NB4 (cell line): Measurements from ENCODE around the gene FCRL4.

Experiments used
- DNase-seq: peaks from one replicate; pipeline ENCODE4 v3.0.0; 2010; ENCODE audit warnings: low read depth
- H3K4me3 ChIP-seq: one replicate; pipeline ENCODE4 v1.5.1; 2011; ENCODE audit warnings: mild to moderate bottlenecking, low read depth, low read length, moderate library complexity
- MAX ChIP-seq: IDR thresholded peaks from 2 replicates; pipeline ENCODE4 v1.6.1; 2011; ENCODE audit warnings: low read depth, low read length
- MYC ChIP-seq: IDR thresholded peaks from 2 replicates; pipeline ENCODE4 v1.6.1; 2011; ENCODE audit warnings: low read depth, low read length
- POLR2A ChIP-seq: IDR thresholded peaks from 2 replicates; pipeline ENCODE4 v1.6.1; 2011; ENCODE audit warnings: mild to moderate bottlenecking; ENCODE audit not compliant: insufficient read length; ENCODE audit errors: extremely low read depth
- TF ChIP-seq, protein P1 (sequence below): IDR thresholded peaks from one replicate; pipeline ENCODE4 v1.5.1; 2012; ENCODE audit warnings: low read depth, low read length

The FCRL4 gene

GRCh38 chr1:157575744-157576143, 22.1 kb downstream of the FCRL4 start:
- TF ChIP-seq, protein P1, sequence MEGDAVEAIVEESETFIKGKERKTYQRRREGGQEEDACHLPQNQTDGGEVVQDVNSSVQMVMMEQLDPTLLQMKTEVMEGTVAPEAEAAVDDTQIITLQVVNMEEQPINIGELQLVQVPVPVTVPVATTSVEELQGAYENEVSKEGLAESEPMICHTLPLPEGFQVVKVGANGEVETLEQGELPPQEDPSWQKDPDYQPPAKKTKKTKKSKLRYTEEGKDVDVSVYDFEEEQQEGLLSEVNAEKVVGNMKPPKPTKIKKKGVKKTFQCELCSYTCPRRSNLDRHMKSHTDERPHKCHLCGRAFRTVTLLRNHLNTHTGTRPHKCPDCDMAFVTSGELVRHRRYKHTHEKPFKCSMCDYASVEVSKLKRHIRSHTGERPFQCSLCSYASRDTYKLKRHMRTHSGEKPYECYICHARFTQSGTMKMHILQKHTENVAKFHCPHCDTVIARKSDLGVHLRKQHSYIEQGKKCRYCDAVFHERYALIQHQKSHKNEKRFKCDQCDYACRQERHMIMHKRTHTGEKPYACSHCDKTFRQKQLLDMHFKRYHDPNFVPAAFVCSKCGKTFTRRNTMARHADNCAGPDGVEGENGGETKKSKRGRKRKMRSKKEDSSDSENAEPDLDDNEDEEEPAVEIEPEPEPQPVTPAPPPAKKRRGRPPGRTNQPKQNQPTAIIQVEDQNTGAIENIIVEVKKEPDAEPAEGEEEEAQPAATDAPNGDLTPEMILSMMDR, result no peak
- no peak for TF ChIP-seq MYC
- TF ChIP-seq POLR2A, result no peak
- TF ChIP-seq MAX, result no peak
- DNase-seq, result no peak

DNA sequence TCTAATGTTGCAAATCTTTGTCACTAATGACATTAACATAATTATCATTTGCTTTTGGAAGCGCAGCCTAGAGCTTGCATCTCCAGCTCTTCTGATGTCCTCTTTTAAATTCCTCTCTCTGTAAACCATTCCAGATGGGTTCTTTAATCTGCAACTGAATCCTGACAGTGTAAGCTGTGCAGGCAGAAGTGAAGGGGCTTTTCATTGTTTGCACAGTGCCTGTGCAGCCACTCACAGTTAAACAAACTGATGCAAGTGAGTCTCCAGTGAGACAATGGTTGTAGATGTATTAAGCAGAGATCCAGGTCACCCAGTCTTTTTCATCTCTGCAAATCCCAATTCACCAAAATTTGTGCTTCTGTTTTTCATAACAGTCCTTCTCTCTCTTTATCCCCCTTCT, 23.0 kb downstream of the FCRL4 start:
- no peak for DNase-seq

More at GRCh38 chr1:157575744-157576143, 22.1 kb downstream of the FCRL4 start:
- no peak overlapping the region for H3K4me3 ChIP-seq

DNA sequence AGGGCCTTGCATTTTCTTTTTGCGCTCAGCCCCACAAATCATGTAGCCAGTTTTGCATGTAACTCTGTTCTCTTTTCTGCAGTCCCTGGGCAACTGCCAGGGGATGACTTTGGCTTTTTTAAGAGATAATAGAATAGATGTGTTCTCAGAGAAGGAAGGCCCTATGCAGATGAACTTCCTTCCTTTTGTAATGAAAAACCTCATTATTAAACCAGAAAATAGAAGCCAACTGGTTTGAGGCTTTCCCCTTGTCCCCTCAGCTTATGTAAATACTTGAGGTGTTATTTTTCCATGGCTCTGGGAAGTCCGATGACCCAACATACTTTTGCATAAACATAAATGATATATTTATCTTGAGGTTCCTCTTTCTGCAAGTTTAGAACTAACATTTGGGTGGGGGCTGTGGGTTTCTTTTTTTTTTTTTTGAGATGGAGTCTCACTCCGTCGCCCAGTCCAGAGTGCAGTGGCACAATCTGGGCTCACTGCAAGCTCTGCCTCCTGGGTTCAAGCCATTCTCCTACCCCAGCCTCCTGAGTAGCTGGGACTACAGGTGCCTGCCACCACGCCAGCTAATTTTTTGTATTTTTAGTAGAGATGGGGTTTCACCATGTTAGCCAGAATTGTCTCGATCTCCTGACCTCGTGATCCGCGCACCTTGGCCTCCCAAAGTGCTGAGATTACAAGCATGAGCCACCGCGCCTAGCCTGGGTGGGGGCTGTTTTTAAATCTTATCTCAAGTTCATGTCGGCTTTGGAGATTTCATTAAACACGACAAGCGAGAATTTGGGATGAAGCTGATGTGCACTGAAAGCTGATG, 31.2 kb downstream of the FCRL4 start:
- H3K4me3 ChIP-seq, result no peak overlapping the region
- peak; percentile 7 for DNase-seq
- no peak for TF ChIP-seq MAX
- no peak for TF ChIP-seq MYC
- TF ChIP-seq, protein P1, result no peak

More for the DNA sequence above, 23.0 kb downstream of the FCRL4 start:
- H3K4me3 ChIP-seq, result no peak overlapping the region
- TF ChIP-seq MAX (no peak), POLR2A (no peak), MYC (no peak)
- TF ChIP-seq, protein P1, result no peak

- no peak for TF ChIP-seq POLR2A
- no peak for TF ChIP-seq MAX
- no peak for TF ChIP-seq MYC
- TF ChIP-seq, protein P1, result no peak
- DNase-seq, result no peak
- H3K4me3 ChIP-seq, result no peak overlapping the region
These were observed 35.4 kb downstream of the FCRL4 start for GRCh38 chr1:157562515-157562914.

DNA sequence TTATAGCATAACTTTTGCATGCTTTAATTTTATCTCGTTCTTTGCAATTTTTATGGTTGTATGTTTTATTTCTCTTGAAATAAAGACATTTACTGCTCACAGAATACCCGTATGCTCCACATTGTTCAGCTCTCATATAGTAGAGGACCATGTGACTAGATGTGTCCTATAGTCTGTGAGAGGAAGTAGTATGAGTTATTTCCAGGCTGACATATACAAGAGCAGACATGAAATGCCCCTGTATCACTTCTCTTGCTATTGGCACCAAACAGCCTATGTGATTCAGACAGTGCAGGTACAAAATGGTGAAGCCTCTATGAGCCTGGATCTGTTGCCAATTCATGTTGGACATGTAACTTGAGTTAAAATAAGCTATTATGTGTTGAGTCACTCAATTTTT, 39.8 kb downstream of the FCRL4 start:
- no peak for DNase-seq
- no peak for TF ChIP-seq MYC
- no peak for TF ChIP-seq MAX
- TF ChIP-seq, protein P1, result no peak
- no peak for TF ChIP-seq POLR2A
- no peak overlapping the region for H3K4me3 ChIP-seq
